GM21786 (cell line): ENCODE measurements around the gene SMCO1.
"Not testable (repeated sequence)": the region's sequence is repeated elsewhere in the genome, so short reads cannot be mapped to it uniquely, and the experiment has no call there.

ENCODE experiments used
- ATAC-seq: cut with Tn5 transposase; IDR thresholded peaks from one replicate; pipeline ENCODE4 v1.9.1; 2021; ENCODE audit not compliant: unreplicated experiment

The SMCO1 gene

DNA sequence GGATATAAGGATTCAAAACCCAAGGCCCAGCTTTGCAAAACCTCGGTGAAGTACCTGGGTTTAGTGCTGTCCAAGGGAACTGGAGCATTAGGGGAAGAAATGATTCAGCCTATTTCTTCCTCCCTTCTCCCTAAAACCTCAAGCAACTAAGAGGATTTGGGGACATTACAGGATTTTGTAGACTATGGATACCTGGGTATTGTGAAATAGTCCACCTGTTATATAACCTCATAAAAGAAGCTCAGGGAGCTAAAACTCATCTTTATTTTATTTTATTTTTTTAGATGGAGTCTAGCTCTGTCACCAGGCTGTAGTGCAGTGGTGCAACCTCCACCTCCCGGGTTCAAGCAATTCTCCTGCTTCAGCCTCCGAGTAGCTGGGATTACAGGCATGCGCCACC lies 8.7 kb upstream of the SMCO1 start:
- ATAC-seq, result no peak

DNA sequence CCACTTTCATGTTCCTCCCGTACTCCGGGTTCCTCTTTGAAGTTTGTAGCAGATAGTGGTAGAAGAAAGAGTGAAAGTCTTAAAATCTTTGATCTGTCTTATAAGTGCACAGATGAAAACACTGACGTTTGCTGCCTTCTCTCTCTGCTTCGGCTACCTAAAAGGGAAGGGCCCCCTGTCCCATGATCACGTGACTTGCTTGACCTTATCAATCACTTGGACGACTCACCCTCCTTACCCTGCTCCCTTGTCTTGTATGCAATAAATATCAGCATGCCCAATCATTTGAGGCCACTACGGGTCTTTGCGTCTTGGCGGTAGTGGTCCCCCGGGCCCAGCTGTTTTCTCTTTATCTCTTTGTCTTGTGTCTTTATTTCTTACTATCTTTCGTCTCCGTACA lies 6.1 kb upstream of the SMCO1 start:
- ATAC-seq, result not testable (repeated sequence)

DNA sequence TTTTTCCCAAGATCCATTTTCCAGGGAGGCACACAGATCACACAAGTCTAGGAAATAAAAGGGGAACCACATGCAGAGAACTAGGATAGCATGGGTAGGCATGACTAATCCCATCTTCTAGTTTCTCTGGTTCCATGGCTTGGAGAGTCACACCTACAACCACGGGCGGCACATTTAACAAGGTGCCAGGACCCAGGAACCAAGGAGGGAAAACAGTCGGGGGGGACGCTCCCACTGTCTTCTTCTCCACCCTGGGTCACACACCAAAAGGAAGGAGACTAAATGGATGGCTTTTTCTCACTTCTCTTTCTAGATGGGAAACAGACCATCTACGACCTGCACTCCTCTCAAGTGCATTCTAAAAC lies 4.6 kb upstream of the SMCO1 start:
- no peak for ATAC-seq

DNA sequence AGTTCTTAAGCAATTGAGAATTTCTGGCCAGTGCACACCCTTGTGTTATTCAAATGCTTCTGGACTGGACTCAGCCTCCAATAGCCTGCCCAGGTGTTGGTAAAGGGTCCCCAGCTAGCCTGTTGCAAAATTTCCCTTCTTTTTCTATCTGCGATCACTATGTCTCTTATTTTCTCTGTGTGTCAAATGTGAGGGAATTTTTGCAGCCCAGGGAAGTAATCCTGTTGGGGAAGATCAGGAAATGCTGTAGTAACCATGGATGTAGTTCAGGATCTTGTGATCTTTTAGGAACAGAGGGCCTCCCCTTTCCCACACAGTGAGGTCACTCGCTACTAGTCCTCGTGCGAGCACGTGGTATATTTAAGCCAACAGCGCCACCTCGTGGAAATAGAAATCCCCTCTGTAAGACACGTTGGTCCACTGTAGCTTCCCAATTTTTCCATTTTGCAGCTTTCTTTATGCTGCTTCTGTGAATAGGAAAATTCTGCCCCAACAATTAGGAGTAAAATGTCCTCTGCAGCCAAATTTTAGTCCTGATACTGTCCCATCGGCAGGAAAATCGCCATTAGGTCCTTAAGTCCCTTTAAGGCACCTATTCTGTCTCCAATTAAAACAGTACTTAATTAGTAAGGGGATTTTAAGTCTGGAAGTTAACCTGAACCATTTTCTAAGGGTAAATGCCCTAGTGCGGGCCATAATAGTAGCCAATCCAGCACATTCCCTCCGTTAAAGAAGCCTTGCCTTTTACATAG lies 4.0 kb upstream of the SMCO1 start:
- no peak for ATAC-seq

DNA sequence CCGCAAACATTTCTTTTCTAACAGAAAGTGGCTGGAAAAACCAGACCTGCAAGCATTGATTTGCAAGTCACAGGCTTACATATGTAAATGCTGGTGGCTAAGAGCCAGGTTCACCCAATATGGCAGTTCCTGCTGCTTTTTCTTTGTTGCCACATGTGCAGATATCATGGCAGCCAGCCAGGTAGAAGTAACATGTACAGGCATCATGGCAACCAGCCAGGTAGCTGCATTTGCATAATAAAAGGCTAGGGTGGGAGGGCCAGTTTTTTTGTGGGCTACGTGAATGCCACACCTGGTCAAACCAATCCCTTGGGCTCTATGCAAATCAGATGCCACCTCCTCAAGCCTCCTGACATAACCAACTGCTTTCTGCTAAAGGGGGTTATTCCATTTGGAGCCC lies 2.8 kb upstream of the SMCO1 start:
- no peak for ATAC-seq

DNA sequence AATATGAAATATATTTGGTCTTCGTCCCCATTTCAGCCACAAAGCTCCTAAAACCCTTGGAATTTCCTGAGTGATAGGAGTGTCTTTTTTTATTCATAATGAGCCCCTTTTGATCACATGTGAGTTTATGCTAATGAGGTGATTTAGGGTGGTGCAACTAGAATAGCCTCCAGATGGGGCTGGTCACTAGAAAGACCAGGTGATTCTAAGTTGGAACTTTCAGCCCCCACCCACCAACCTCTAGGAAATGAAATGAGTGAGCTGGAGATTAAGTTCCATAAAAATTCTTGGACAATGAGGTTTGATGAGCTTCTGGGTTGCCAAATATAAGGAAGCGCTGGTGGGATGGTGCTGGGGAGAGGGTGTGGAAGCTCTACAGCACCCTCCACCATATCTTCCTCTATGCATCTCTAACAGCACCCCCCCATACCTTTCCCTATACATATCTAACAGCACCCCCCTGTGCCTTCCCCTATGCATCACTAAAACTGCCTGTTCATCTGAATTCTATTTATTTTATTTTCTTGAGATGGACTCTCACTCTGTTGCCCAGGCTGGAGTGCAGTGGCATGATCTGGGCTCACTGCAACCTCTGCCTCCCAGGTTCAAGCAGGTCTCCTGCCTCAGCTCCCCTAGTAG lies 2.1 kb upstream of the SMCO1 start:
- no peak for ATAC-seq

DNA sequence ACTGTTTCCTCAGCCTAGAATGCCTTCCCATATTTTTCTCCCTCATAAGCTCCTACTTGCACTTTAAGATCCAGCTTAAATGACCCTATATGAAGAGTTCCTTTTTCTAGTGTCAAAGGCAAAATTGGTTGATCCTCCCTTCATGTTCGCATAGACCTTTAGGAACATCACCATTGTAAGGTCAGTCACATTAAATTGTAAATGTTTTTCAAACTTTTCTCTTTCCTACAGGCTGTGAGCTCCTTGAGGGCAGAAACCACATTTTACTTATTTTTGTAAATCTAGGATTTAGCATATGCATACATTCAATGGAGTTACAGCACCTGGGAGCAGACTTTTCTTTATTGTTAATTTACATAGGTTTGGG lies 813 bp downstream of the SMCO1 start:
- no peak for ATAC-seq

DNA sequence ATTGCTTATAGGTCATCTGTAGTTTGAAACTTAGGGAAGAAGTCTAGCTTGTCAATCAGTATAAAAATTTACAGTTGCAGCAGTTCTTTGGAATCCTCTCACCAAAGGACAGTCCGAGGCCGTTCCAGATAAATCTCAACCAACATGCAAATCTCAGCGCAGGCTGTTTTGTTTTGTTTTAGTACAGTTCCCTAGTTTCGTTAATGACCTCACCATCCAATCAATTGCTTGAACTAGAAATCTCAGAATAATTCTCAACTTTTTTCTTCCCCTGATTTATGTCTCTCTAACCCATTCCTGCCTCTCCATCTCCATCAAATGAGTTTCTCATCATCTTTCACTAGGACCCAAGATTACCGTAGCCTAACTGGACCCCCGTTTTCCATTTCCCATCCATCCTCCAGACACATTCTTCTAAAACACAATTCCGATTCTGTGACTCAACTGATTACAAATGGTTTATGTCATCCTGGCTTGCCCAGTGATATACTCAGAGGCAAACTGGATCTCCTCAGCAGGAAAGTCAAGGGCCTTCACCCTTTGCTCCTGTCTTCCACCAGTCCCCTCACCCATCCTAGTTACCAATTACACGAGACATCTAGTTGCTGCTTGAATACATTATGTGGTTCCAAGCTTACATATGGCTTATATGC lies 1.3 kb downstream of the SMCO1 start:
- ATAC-seq, result no peak

DNA sequence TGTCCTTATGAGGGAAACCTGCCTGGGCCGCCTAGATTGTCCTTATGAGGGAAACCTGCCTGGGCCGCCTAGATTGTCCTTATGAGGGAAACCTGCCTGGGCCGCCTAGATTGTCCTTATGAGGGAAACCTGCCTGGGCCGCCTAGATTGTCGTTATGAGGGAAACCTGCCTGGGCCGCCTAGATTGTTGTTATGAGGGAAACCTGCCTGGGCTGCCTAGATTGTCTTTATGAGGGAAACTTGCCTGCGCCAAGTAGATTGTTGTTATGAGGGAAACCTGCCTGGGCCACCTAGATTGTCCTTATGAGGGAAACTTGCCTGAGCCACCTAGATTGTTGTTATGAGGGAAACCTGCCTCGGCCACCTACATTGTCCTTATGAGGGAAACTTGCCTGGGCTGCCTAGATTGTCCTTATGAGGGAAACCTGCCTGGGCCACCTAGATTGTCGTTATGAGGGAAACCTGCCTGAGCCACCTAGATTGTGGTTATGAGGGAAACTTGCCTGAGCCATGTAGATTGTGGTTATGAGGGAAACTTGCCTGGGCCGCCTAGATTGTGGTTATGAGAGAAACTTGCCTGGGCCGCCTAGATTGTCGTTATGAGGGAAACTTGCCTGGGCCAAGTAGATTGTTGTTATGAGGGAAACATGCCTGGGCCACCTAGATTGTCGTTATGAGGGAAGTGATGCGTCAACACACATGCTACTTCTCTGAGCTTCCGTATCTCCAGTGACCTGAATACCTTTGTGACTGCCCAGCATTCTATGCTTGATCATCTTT lies 3.3 kb downstream of the SMCO1 start:
- not testable (repeated sequence) for ATAC-seq

DNA sequence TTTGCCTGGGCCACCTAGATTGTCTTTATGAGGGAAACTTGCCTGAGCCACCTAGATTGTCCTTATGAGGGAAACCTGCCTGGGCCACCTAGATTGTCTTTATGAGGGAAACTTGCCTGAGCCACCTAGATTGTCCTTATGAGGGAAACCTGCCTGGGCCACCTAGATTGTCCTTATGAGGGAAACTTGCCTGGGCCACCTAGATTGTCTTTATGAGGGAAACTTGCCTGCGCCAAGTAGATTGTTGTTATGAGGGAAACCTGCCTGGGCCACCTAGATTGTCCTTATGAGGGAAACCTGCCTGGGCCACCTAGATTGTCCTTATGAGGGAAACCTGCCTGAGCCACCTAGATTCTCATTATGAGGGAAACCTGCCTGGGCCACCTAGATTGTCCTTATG lies 4.0 kb downstream of the SMCO1 start:
- not testable (repeated sequence) for ATAC-seq

DNA sequence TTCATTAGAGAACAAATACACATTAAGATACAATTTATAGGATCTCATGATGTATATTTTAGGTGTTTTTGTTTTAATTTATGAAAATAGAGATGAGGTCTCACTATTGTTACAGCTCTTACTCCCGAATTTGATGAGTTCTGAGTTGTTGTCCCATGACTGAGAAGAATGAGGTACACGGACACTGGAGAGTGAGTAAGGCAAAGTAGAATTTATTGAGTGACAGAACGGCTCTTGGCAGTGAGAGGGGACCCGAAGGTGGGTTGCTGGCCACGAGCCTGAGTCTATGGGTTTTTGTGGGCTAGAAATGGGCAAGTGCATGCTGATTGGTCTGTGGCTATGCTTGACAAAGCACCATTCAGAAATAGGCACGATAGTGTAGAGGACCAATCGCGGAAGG lies 8.5 kb downstream of the SMCO1 start:
- ATAC-seq, result no peak

DNA sequence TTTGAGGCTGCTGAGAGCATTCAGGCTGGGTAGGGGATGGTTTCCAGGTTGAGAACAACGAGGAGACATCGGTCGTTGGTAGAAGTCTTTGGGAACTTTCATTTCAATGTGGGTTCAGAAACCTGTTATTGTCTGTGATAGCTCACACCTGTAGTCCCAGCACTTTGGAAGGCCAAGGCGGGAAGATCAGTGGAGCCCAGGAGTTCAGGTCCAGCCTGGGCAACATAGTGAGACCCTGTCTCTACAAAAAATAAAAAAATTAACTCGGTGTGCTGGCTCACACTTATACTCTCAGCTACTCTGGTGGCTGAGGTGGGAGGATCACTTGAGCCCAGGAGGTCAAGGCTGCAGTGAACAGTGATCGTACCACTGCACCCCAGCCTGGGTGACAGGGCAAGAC lies 10.6 kb downstream of the SMCO1 start:
- ATAC-seq, result no peak

DNA sequence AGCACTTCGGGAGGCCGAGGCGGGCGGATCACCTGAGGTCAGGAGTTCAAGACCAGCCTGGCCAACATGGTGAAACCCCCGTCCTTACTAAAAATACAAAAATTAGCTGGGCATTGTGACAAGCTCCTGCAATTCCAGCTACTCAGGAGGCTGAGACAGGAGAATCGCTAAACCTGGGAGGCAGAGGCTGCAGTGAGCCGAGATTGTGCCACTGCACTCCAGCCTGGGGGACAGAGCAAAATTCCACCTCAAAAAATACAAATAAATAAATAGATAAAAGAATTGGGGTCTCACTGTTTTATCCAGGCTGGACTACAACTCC lies 11.1 kb downstream of the SMCO1 start:
- not testable (repeated sequence) for ATAC-seq

DNA sequence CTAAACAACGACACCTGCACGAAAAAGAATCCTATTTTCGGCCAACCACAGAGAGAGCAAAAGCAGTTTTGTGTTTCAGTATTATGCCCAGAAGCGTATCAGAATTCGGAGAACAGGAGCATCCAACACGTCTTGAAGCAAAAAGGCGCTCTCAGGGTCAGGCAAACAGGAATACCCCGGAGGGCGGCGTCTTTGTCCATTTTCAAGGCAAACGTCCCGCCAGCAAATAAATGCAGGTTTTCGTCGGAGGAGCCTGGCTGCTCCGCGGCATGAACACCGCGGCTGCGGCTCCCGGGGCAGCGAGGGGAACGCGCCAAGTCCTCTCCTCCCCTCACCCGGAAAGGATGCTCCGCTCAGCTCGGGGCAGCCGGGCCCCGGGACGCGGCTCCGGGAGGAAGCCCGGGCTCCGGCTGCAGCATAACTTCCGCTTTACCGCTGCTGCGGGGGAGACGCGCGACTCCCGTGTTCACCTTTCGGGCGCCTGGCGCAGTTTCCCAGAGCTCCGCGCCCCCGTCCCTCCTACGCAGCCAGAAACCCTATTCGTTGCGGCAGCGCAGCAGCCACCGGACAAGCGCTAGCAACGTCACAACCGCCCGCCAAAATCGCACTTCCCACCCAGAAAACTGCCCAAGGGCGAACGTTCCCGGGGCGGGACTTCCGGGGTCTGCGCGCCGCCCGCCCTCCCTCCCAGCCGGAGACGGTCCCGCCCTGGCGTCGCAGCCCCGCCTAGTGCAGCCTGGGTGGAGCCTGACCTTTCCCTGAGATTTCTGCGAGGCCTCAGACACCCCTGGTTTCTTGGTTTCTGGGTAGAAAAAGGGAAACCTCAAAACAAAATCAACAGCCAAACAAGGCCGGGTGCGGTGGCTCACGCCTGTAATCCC lies 11.7 kb downstream of the SMCO1 start, which contains the start of gene RNF168:
RNF168 (minus strand) TSS at position 573 of the 881 bp plus-strand sequence. CDS start 595 bp downstream, outside the sequence.
- ATAC-seq, result peak; percentile 81

DNA sequence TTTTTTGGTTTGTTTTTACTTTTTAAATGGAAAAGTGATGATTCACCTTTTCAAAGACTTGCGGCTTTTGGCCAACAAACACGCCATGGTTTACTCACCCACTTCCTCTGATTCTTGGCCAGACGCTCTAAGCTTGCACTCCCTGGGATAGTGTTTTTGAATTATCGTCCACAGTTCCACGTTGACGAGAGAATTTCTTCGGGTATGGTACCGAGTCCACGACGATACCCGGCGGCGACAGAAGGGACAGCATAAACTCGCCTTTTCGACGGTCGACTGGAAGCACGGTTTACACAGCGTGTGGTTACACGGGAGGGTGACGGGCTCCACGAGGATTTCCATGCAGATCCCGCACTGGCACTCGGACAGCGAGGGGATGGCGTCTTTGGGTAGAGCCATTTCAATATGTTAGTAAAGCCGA lies 12.4 kb downstream of the SMCO1 start:
- ATAC-seq, result peak; percentile 2

DNA sequence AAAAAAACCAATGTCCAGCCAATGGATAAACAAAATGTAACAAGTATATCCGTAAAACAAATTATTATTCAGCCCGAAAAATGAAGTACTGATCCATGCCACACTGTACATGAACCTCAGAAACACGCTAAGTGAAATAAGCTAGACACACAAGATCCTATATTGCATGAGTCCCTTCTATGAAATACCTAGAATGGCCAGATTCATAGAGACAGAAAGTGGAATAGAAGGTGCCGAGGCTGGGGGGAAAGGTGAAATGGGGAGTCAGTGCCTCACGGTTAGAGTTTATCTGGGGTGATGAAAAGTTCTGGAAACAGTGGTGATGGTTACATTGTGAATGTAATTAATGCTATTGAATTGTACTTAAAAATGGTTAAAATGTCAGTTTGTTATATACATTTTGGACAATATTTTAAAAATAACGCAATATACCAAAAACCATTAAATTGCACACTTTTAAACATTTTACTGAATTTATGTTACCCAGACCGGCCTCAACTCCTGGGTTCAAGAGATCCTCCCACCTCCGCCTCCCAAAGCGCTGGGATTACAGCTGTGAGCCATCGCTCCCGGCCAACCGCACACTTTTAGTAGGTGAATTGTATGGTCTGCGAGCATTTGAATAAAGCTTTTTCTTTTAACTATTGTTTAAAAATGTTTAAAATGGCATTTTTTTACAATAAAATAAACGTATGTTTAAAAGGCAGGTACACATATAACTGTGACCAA lies 13.7 kb downstream of the SMCO1 start:
- ATAC-seq, result no peak

DNA sequence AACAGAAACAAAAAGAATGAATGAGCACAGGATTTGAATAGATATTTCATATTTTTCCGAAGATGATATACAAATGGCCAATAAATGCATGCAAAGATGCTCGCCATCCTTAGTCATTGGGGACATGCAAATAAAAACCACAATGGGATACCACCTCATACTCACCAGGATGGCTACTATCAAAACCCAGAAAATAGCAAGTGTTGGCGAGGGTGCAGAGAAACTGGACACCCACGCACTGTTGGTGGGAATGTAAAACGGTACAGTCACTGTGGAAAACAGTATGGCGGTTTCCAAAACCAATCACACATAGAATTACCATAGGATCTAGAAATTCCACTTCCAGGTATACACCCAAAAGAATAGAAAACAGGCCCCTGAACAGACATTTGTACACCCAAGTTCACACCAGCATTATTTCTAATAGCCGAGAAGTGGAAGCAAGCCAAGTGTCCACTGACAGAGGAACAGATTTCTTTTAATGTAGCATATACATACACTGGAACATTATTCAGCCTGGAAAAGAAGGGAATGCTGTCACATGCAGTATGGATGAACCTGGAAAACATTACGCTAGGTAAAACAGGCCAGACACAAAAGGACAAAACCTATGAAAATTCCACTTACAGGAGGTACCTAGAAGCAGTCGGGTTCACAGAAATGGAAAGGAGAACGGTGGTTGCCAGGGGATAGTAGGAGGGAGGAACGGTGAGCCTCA lies 15.2 kb downstream of the SMCO1 start:
- no peak for ATAC-seq

DNA sequence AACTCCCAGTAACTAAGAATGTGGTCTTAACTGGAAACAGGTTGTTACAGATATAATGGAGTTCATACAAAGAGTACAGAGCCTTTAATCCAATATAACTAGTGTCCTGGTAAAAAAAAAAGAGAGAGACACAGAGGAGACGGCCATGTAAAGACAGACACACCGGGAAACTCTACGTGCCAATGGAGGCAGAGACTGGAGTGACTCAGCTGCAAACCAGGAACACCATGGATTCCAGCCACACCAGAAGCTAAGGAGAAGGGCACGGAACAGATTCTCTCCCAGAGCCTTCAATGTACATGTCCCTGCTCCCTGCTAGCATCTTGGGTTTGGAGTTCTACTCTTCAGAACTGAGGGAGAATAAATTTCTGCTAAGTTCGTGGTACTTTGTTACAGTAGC lies 16.1 kb downstream of the SMCO1 start:
- ATAC-seq, result no peak

DNA sequence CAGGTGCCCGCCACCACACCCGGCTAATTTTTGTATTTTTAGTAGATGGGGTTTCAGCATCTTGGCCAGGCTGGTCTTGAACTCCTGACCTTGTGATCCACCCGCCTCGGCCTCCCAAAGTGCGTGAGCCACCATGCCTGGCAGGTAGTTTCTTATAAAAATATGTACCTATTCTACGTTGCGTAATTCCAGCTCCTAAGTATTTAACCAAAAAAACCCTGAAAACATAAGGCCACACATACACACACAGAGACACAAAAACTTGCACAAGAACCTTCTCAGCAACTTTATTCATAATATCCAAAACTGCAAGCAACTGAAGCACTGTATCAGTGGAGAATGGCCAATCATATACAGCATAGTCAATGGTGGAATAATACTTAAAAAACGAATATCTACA lies 16.8 kb downstream of the SMCO1 start:
- no peak for ATAC-seq
